WERI-Rb-1 (cell line): Measurements from ENCODE around the gene NOP10.
A peak's percentile ranks its signal among the peaks of the same experiment; 100 is the strongest.

Experiments used
- DNase-seq: peaks from one replicate; pipeline ENCODE4 v3.0.0-alpha.2; 2020
- H3K27ac ChIP-seq: fragments of 250-450 bp; sonication (Bioruptor Pico); 2 replicates; pipeline ENCODE4 v1.5.1; 2020; ENCODE audit warnings: mild to moderate bottlenecking, moderate library complexity
- H3K27me3 ChIP-seq: fragments of 250-450 bp; sonication (Bioruptor Pico); 2 replicates; pipeline ENCODE4 v1.5.1; 2021; ENCODE audit warnings: mild to moderate bottlenecking, low read depth, moderate library complexity; ENCODE audit not compliant: insufficient read depth, severe bottlenecking
- H3K36me3 ChIP-seq: fragments of 250-450 bp; sonication (Bioruptor Pico); 2 replicates; pipeline ENCODE4 v1.5.1; 2020; ENCODE audit warnings: mild to moderate bottlenecking, moderate library complexity
- H3K4me3 ChIP-seq: 2 replicates; pipeline ENCODE4 v1.5.1; 2011; ENCODE audit warnings: low read depth, mild to moderate bottlenecking, control low read depth, low read length
- H3K9me3 ChIP-seq: fragments of 250-450 bp; sonication (Bioruptor Pico); 2 replicates; pipeline ENCODE4 v1.5.1; 2021; ENCODE audit warnings: mild to moderate bottlenecking, moderate library complexity; ENCODE audit not compliant: severe bottlenecking
- CTCF ChIP-seq: IDR thresholded peaks from 2 replicates; pipeline ENCODE4 v1.5.1; 2011; ENCODE audit warnings: low read depth, mild to moderate bottlenecking, control low read depth, inconsistent platforms, low read length

The NOP10 gene

GRCh38 chr15:34373951-34374350 lies 31.0 kb upstream of the NOP10 start:
- no peak overlapping the region for H3K27ac ChIP-seq
- H3K9me3 ChIP-seq, result no peaks in the 10 kb centered on the region
- no peak overlapping the region for H3K4me3 ChIP-seq
- no peak for TF ChIP-seq CTCF
- H3K27me3 ChIP-seq, result no peaks in the 10 kb centered on the region
- DNase-seq, result no peak
- no peaks in the 10 kb centered on the region for H3K36me3 ChIP-seq

- Histone ChIP-seq H3K36me3 (no peaks in the 10 kb centered on the region), H3K27ac (no peak overlapping the region), H3K27me3 (no peaks in the 10 kb centered on the region), H3K4me3 (no peak overlapping the region), H3K9me3 (no peaks in the 10 kb centered on the region)
- TF ChIP-seq CTCF, result no peak
- no peak for DNase-seq
Observed at GRCh38 chr15:34370643-34371042, 27.7 kb upstream of the NOP10 start.

- Histone ChIP-seq H3K9me3 (no peaks in the 10 kb centered on the region), H3K27ac (no peak overlapping the region), H3K4me3 (no peak overlapping the region), H3K36me3 (no peaks in the 10 kb centered on the region), H3K27me3 (no peaks in the 10 kb centered on the region)
- TF ChIP-seq CTCF, result no peak
- DNase-seq, result no peak
Observed at GRCh38 chr15:34370129-34370528, 27.2 kb upstream of the NOP10 start.

GRCh38 chr15:34367101-34368081 lies 24.5 kb upstream of the NOP10 start, which contains the start of gene LPCAT4:
TSS of gene LPCAT4 (minus strand) at chr15:34367196. CDS start at chr15:34367100, 96 bp downstream.
- Histone ChIP-seq H3K27ac (peak within 1 kb of the TSS; percentile 95), H3K36me3 (no peaks in the 10 kb centered on the region), H3K4me3 (peak within 1 kb of the TSS; percentile 92), H3K27me3 (no peaks in the 10 kb centered on the region), H3K9me3 (no peaks in the 10 kb centered on the region)
- TF ChIP-seq CTCF, result peak; percentile 97
- DNase-seq, result peak; percentile 91

GRCh38 chr15:34366271-34367065 lies 23.5 kb upstream of the NOP10 start:
- Histone ChIP-seq H3K27ac (peak overlapping the region; percentile 64), H3K36me3 (no peaks in the 10 kb centered on the region), H3K4me3 (peak overlapping the region; percentile 60), H3K27me3 (no peaks in the 10 kb centered on the region), H3K9me3 (no peaks in the 10 kb centered on the region)
- TF ChIP-seq CTCF, result 0 out of 2 replicates have a peak, but pooled peaks have one; percentile 9
- DNase-seq, result peak; percentile 80
